ENCODE measurements around the gene IMMP2L.
"Not testable (repeated sequence)": the region's sequence is repeated elsewhere in the genome, so short reads cannot be mapped to it uniquely, and the experiment has no call there.

IMMP2L gene

DNA sequence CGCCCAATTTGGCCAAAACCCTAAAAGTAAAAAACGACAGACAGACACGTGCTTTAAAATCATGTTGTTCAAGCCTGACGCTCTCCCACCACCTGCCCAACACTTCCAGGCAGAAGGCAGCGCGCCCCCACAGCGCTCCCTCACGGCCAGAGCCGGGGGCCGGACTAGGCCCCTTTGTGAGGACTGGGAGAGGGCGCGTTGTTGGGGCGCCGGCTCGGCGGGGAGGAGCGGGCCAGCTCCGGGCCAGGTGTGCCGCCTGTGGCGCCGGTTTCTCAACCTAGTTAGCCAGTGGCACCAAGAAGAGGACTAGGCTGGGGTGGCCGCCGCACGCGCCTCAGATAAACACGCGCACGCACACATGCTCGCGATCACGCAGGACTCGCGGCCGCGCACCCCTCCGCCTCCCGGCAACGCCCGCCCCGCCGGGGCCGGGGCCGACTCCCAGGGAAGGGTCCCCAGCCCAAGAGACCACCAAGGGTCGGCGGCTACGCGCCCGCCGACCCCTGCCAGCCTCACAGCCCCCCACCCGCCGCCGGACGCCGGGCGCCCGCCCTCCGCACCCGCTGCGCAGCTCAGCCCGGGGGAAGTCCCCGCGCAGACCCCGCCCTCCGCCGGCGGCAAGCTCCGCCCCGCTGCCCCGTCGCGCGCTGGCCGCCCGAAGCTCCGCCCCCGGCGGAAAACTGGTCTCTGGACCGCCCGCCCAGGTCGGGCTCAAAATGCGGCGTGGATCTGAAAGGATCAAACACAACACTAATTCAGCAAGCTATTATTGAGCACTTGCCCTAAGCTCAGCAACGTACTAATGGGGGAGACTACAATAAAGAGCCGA, at the start of gene IMMP2L:
Gene IMMP2L (minus strand): TSS at position 589 of the 829 bp plus-strand sequence.
- peak; percentile 82 for DNase-seq

DNA sequence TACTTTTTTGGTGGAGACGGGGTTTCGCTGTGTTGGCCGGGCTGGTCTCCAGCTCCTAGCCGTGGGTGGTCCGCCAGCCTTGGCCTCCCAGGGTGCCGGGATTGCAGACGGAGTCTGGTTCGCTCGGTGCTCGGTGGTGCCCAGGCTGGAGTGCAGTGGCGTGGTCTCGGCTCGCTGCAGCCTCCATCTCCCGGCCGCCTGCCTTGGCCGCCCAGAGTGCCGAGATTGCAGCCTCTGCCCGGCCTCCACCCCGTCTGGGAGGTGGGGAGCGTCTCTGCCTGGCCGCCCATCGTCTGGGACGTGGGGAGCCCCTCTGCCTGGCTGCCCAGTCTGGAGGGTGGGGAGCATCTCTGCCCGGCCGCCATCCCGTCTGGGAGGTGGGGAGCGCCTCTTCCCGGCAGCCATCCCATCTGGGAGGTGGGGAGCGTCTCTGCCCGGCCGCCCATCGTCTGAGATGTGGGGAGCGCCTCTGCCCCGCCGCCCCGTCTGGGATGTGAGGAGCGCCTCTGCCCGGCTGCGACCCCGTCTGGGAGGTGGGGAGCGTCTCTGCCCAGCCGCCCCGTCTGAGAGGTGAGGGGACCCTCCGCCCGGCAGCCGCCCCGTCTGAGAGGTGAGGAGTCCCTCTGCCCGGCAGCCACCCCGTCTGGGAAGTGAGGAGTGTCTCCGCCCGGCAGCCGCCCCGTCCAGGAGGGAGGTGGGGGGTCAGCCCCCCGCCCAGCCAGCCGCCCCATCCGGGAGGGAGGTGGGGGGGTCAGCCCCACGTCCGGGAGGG, 47.4 kb upstream of the IMMP2L start:
- not testable (repeated sequence) for DNase-seq

DNA sequence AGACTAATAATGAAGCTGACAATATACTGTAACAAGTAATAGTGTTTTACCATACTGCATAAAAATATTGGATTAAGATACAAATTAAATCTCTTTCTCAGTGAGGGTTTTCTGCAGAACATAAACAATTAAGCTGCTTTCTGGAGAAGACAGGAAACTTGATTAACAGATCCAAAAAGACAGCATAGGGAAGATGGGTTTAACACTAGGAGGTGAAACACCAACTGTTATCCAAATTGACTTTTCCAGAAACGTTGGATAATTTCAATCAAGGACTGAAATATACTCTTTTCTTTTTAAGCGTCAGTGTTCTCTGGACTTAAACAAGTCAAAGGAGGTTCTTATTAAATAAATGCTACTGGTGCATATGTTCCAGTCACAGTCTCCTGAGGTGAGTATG, 45.3 kb upstream of the IMMP2L start:
- no peak for DNase-seq

DNA sequence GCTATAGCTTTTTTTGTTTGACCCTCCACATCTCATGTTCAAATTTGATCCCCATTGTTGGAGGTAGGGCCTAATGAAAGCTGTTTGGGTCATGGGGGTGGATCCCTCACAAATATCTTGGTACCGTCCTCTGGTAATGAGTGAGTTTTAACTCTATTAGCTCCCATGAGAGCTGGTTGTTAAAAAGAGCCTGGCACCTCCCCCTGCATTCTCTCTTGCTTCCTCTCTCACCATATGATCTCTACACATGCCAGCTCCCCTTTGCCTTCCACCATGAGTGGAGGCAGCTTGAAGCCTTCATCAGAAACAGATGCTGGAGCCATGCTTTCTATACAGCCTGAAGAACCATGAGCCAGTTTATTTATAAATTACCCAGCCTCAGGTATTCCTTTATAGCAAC, 43.0 kb upstream of the IMMP2L start:
- no peak for DNase-seq

DNA sequence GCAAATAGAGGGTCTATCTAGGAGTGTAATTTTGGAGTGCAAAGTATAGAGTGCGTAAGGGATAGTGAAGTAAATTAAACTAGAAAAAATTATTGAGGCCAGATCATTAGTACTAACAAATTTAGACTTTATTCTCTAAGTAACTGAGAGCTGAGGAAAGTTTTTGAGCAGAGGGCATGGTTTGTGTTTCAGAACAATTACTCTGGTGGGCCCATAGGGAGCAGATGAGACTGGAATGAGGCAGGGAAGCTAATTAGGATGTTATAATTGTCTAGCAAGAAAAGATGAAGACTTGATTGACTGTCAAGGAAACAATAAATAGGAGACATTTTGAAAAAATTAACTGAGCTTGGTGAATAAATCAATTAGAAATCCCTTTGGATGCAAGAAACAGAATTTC, 37.8 kb upstream of the IMMP2L start:
- no peak for DNase-seq

DNA sequence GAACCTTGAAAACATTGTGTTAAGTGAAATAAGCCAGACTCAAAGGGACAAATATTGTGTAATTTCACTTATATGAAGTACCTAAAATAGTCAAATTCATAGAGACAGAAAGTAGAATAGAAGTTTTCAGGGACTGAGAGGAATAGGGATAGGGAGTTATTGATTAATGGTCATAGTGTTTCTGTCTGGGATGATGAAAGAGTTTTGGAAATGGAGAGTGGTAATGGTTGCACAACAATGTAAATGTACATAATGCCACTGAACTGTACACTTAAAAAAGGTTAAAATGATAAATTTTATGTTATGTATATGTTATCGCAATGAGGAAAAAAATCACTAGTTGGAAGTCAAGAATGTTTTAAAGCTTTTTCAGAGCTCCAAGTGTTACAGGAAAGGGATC, 33.5 kb upstream of the IMMP2L start:
- DNase-seq, result no peak

DNA sequence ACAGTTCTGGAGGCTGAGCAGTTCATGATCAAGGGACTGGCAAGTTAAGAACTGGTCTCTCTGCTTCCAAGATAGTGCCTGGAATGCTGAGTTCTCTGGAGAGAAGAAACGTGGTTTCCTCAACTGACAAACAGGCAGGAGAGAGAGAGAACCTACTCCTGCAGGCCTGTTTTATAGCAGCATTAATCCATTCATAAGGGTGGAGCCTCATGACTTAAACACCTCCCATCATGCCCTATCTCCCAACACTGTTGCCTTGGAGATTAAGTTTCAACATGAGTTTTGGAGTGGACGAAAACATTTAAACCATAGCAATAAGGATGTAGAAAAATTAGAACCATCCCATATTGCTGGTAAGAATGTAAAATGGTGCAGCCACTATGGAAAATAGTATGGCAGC, 32.3 kb upstream of the IMMP2L start:
- no peak for DNase-seq

DNA sequence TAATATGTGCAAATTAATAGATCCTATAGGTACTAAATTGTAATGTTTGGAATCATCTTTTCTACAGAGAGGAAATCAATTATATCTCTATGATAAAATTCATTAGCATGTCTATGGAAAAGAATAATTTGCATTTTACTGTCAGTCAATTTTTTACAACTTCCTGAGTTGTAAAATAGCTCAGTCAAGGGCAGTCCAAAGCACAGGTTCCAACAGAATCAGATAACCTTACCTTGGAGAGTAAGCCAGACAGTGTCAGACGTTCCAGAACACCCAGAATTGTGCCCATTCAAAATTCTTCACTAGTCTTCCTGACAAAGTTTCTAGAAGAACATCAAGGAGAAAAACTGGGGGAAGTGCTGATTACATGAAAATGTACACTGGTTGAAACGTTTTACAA, 31.1 kb upstream of the IMMP2L start:
- no peak for DNase-seq

DNA sequence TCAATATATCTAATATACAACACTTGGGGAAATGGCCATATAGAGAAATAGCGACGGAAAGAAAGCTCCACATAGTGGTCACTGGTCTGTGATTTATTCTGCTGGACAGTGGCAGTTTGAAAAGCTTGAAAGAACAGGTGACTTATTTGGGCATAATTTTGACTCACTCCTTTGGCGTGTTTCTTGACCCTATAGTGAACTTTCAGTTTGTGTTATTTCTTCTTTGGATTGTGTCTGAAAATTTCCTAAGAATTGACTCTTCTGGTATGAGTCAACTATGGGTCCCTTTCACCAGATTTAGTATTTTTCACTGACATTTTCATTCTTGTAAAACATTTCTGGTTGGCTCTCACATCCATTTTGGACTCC, 25.8 kb upstream of the IMMP2L start:
- no peak for DNase-seq

DNA sequence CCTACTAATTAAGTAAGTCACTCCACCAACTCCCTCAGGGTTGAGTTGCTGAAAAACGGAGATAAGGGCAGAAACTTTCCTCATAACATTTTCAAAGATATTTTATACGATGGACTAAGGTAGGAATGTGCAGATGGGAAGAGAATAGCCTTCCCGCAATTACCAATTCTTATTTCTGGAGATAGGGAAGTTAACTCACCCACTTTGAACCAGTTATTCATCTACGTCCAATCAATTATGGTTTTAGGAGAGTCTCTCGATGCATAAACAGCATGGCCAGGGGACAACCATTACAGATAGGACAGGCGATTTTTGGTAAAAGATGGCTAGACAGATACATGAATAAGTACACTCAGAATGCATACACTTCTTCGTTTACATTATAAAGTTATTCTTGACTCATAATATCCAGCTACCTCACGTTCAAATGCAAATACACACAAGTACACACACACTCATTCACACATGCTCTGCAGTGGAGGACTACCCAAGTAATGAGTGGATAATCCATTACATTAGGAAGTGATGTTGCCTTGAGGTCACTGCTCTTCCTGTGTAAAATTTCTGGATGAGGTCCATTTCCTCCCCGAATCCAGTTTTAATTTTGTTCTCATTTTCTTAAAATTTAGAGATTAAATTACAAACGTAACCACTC, 25.2 kb upstream of the IMMP2L start:
- no peak for DNase-seq

DNA sequence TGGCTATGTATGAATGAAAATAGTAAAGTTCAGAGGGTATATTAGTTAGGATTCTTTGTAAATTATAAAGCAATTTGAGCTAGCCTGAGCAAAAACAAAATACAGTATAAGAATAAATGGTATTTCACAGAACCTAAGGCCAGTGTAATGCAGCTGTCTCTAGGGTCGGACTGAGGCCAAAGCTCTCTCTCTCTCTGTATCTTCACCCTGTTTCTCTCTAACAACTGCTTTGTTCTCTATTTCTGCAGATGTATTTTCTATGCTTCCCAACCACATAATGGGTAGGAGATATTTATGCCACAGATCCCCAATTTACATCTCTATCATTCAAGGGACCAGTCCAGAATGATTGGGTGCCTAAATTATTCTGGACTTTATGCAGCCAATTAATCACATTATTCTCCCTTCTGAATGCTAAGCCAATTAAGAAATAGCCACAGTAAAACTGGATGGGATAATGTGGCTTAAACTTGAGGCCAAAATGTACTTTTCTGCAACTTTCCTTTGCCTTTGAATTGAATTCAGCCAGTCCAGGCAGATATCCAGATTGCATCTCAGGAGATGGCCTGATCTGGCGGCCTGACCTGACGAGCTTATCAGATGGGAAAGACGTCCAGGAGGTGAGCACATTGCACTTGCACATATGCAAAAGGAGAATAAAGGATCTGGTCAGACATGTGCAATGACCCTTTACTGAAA, 24.6 kb upstream of the IMMP2L start:
- DNase-seq, result no peak

DNA sequence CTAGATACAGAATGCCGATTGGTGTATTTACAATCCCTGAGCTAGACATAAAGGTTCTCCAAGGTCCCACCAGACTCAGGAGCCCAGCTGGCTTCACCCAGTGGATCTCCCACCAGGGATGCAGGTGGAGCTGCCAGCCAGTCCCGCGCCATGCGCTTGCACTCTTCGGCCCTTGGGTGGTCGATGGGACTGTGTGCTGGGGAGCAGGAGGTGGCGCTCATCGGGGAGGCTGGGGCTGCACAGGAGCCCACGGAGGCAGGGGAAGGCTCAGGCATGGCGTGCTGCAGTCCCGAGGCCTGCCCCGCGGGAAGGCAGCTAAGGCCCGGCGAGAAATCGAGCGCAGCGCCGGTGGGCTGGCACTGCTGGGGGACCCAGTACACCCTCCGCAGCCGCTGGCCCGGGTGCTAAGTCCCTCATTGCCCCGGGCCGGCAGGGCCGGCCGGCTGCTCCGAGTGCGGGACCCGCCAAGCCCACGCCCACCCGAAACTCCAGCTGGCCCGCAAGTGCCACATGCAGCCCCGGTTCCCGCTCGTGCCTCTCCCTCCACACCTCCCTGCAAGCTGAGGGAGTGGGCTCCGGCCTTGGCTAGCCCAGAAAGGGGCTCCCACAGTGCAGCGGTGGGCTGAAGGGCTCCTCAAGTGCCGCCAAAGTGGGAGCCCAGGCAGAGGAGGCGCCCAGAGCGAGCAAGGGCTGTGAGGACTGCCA, 19.6 kb upstream of the IMMP2L start:
- not testable (repeated sequence) for DNase-seq

DNA sequence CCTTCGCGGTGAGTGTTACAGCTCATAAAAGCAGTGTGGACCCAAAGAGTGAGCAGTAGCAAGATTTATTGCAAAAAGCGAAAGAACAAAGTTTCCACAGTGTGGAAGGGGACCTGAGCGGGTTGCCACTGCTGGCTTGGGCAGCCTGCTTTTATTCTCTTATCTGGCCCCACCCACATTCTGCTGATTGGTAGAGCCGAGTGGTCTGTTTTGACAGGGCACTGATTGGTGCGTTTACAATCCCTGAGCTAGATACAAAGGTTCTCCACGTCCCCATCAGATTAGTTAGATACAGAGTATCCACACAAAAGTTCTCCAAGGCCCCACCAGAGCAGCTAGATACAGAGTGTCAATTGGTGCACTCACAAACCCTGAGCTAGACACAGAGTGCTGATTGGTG, 18.9 kb upstream of the IMMP2L start:
- not testable (repeated sequence) for DNase-seq

DNA sequence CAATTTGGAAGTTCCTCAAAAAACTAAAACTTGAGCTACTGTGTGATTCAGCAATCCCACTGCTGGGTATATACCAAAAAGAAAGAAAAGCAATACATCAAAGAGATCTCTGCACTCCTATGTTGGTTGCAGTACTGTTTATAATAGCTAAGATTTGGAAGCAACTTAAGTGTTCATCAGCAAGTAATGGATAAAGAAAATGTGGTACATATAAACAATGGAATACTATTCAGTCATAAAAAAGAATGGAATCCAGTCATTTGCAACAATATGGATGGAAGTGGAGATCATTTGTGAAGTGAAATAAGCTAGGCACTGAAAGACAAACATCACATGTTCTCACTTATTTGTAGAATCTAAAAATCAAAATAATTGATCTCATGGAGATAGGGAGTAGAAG, 16.5 kb upstream of the IMMP2L start:
- DNase-seq, result no peak

DNA sequence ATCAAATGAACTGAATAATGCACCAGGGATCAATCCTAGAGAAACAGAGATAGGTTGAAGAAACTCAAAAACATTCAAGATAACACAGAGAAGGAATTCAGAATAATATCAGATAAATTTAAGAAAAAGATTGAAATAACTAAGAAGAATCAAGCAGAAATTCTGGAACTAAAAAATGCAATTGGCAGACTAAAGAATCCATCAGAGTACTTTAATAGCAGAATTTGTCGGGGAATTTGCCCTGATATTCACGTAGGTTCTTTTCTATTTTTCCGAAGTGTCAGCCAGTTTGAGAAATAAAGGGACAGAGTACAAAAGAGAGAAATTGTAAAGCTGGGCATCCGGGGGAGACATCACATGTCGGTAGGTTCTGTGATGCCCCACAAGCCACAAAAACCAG, 9.4 kb upstream of the IMMP2L start:
- no peak for DNase-seq

DNA sequence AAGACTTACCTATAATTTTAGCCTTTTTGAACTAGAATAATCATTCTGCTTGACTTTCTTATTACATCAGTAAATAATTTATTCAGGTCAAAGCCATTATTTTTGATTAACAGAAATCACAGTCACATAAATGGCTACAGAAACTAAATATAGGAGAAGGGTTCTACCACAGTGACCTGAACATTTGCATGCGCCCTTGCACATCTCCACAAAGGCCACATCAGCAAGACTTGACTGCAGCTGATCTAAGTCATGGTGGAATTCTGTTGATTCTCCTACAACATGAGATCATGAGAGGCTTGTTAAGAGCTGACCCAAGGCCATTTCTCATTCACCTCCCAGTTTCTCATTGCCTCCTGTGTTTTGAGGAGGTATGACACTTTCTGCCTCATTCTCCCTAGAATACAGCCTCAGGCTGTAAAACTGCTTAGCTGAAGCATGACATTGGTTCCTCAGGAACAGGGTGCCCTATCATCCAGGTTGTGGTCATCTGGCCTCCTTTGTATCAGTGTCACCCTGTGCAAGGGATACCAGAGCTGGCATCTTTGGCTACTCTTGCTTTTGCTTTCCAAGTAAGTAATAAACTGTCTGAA, 6.7 kb upstream of the IMMP2L start:
- DNase-seq, result no peak

DNA sequence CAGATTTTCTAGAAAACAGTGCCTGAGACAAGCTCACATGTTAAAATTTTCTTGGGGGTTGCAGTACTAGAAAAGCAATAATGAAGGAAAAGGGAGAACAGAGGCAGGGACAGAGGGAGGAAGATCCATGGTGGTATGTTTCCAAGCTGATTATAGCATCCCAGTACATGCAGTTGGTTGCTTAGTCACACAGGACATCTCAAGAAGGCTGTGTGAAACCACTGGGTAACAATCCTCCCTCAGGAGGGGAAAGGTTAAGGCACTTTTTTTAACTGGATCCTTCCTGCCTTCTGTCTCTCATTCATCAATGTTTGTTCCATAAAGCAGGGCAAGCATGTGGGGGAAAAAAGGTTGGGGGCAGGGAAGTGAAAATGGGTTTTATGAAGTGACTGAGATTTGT, 6.1 kb upstream of the IMMP2L start:
- no peak for DNase-seq

DNA sequence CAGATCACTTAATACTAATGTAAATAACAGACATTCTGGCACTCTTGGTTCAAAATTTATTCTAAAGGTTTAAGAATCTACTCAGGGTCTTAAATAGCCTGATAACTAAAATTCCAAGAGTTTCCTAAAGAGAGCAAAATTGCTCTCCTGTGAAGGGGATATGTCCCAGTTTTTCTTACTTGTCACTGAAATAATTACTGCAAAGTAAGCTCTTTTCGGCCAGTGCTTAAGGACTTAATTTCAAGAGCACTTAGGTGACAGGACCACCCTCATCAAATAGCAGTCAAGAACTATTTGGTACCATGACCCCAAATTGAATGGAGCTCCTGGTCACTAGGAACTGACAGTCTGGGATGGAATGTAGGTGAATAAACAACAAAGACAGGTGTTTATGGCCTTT, 1.8 kb upstream of the IMMP2L start:
- DNase-seq, result no peak

DNA sequence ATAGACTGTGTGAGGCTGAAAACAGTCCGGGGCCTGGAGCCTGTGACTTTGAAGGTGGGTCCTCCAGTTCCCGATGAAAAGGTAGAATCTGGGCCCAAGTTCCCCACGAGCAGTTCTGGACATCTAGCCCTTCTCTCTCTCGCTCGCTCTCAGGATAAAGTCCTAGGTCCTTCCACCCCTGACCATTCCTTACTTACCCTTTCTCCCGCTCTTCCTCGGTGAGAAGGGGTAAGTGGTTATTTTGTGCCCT, 713 bp downstream of the IMMP2L start:
- no peak for DNase-seq

DNA sequence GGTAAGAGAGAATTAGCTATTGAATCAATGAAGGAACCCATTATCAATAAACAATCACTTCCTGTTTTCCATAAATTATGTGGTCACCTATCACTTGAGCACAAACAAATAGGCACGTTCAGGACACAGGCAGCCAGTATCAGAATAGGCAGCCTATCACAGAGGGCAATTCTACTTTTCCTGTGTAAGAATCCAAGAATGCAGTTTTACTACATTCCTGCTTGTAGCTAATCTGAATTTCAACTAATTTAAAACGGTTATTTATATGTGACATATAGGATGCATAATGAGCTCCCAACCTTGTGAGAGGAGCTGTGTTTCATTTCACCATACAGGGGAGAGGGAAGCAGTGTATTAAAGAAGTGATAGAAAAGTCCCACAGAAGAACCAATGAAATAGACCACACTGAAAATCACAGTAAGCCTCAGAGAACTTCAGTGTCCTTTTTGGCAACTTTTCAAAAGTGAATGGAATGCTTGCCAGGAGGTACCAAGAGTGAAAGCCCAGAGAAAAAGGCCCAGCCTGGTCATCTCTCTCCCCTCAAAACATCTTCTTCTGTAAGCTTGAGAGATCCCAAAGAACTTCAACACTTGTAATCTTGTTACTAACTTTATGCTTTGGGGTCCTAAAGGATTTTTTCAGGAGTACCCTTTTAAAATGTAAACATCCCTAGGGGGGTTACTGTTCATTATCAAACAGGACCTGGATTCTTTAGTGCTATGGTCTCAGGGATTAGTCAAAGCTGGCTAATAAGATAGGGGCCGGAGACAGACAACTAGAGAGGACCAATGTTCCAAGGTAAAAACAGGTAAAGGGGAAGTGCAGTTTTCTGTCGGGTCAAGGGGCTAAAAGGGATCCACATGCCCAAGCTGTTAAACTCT, 1.3 kb downstream of the IMMP2L start:
- DNase-seq, result no peak

DNA sequence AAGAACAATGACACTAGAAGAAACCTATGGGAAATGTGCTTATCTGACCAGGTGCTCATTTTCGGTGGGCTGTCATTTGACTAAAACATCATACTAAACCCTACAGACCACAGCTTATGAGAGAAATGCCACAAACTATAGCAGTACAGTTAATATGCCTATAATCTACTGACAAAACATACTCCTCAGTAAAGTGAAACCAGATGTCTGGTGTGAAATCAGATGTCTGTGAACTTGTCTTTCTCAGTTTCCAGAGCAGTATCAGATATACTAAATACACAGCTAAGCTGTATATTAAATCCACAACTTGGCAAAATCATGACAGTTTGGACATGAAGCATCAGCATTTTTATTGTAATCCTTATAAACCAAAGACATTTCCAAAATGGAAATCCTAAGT, 3.3 kb downstream of the IMMP2L start:
- DNase-seq, result no peak

DNA sequence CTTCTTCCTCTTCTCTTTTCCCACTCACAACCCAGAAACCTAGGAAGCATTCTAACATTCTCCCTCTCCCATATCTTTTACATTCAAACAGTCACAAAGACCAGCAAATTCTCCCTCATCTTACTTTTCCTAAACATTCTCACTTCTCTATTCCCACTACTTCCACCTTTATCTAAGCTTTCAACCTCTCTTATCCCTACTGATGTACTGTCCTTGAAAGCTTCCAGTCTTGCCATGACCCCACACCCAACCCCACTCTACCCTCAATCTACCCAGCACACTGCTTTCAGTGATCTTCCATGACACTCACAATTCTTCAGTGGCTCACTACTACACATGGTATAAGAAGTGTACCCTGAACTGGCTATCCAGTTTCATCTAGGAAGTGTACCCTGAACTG, 5.3 kb downstream of the IMMP2L start:
- DNase-seq, result no peak

Measured in stimulated activated naive CD4-positive, alpha-beta T cell treated with Interleukin-2 at 50 U/mL for 16 hours (primary cell).